Activated T-cell treated with anti-CD3 and anti-CD28 coated beads for 4 hours (primary cell): ENCODE results near the gene GTF2A1L.
"Not testable (repeated sequence)": the region's sequence is repeated elsewhere in the genome, so short reads cannot be mapped to it uniquely, and the experiment has no call there.

Experiments used
- DNase-seq: peaks from one replicate; pipeline ENCODE4 v3.0.0-alpha.2; 2020

Gene GTF2A1L, protein sequence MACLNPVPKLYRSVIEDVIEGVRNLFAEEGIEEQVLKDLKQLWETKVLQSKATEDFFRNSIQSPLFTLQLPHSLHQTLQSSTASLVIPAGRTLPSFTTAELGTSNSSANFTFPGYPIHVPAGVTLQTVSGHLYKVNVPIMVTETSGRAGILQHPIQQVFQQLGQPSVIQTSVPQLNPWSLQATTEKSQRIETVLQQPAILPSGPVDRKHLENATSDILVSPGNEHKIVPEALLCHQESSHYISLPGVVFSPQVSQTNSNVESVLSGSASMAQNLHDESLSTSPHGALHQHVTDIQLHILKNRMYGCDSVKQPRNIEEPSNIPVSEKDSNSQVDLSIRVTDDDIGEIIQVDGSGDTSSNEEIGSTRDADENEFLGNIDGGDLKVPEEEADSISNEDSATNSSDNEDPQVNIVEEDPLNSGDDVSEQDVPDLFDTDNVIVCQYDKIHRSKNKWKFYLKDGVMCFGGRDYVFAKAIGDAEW

DNA sequence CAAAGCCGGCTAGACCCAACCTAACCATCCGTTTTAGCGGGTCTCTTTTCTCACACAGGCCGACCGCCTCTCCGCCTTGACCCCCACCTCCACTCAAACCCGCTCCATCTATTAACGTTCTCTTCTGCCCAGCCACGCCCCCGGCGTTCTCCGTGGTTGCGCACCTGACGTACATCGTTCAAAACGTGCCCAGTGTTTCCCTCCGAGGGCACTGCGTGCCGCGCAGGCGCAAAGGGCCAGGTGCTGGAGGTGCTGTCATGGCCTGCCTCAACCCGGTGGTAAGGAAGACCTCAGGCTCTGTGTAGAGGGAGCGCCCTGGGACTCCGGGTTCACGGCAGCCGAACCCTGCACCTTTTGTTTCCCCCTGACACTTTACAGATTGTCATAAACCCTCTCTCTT is at the start of gene GTF2A1L:
Gene GTF2A1L (plus strand): TSS at position 239 of the 400 bp plus-strand sequence. CDS start 19 bp downstream, at position 258.
- DNase-seq = no peak

DNA sequence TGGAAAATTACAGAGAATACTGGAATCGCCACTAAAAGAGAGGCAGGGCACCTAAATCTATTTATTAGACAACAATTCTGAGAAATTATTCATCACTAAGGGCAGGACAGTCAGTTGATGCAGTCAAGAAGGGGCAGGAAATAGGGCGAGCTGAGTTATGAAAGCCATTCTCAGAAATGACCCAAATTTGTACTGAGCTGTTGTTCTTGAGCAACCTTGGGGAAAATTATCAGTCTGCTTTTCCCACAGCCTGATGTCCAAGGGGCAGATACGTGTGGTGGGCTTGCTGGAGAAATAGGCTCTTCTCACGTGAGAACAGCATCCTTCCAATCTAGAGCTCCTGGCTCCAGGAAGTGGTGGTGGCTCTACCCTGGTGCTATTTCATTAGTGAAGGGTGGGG is 49.1 kb upstream of the GTF2A1L start:
- DNase-seq = no peak

DNA sequence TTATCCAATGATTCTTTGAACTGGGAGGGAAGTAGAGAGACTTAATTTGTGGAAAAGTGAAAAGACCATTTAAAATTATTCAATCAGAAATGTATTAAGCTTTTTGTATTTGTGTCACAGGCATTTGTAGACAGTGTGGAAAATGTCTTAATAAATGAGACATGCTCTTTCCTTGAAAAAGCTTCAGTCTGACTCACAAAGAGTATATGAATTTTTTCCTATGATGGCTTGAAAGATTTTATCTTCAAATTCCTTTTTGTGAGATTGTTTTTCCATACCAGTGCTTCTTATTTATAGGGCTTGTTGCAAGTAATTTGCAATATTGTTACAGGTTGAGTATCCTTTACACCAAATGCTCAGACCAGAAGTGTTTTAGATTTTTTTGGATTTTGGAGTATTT is 48.2 kb upstream of the GTF2A1L start:
- no peak for DNase-seq

DNA sequence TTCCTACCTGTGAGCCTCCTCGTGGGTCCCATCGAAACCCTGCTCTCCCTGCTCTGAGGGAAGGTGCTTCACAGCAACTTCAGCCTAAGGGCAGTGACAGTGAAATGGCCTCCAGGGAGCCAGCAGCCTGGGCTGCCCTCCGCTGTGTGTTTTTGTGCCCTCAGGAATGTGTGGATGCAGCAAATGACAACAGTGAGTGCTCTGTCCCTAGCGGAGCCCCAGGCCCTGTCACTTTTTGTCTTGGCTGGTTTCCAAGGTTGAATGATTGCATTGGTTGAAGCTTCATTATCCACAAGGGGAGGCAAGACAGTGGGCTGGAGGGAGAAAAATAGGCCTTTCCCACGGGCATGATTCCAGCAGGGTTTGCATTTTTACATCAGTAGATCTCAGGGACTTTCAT is 44.8 kb upstream of the GTF2A1L start:
- no peak for DNase-seq

DNA sequence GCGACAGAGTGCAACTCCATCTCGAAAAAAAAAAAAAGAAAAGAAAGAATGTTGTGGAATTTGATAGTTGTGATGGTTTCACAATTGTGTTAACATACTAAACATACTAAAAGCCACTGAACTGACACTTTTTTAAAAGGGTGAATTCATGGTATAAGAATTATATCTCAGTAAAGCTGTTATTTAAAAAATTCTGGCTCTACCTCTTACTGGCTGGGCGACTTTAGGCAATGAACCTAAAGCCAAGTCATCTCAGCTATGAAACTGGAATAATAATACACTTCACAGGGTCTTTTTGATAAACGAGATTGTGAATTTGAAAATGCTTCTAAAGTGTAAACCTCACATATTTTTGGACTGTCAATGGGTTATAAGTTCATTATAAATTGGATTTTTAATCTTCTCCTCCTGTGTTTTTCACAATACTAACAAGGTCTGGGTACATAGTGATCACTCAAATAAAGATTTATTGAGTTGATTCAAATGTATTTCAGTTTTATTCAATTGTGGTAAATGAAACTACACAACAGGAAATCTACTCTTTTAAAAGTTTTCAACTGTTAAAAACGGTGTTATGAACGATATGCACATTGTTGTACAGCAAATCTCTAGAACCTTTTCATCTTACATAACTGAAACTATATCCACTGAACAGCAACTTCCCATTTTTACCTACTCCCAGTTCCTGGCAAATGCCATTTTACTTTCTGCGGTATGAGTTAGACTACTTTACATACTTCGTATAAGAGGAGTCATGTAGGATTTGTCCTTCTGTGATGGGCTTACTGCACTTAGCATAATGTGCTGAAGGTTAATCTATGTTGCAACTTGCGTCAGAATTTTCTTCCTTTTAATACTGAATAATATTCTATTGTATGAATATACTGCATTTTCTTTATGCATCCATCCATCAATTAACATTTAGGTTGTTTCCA is 43.0 kb upstream of the GTF2A1L start:
- no peak for DNase-seq

DNA sequence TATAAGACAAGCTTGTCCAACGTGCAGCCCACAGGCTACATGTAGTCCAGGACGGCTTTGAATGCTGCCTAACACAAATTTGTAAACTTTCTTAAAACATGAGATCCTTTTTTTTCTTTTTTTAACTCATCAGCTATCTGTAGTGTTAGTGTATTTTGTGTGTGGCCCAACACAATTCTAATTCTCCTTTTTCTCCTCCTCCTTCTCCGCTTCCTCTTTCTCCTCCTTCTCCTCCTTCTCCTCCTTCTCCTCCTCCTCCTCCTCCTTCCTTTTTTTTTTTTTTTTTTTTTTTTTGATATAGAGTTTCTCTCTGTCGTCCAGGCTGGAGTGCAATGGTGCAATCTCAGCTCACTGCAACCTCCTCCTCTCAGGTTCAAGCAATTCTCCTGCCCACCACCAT is 39.3 kb upstream of the GTF2A1L start:
- no peak for DNase-seq

DNA sequence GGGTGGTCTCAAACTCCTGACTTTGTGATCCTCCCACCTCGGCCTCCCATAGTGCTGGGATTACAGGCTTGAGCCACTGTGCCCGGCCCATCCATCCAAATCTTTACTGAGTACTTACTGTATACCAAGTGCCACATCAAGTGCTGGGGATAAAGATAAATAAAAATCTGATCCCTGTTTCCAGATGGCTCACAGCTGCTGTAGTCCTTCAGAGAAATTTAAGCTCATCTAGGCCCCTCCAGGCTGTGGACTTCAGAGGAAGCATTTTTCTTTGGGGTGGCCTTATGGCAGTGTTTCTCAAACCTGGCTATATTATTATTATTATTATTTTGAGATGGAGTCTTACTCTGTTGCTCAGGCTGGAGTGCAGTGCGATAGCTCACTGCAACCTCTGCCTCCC is 33.7 kb upstream of the GTF2A1L start:
- no peak for DNase-seq

DNA sequence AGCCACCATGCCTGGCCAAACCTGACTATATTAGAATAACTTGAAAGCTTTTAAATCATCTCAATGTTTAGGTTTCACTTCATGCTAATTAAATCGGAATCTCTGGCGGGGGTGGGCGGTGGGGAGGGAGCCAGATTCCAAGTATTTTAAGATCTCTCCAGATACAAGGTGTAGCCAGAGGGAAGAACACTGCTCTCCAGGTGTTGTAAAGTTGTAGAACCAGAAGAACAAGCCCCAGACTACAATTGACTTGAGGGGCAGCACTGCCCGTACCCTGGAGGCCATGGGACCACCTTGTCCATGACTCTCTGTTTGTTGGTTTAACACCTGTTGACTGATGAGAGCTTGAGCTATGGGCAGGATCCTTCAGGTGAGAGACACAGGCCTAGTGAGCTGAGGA is 33.1 kb upstream of the GTF2A1L start:
- DNase-seq = no peak

DNA sequence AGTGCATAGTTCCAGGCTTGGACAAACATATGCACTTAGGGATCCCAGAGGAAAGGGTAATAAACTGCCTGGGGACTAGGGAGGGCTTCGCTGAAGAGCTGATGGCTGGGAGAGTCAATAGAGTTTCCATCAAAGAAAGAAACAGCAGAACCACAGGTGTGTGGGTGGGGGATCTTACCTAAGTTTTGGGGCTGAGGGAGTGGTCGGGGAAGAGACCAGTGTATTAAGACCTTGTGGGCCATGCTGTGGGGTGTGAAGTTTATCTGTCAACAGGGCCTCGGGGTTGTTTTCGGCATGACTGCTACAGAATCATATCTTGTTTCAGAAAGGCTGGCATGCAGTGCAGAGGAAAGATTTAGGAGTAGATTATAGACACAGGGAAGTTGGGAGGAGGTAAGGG is 31.2 kb upstream of the GTF2A1L start:
- no peak for DNase-seq

DNA sequence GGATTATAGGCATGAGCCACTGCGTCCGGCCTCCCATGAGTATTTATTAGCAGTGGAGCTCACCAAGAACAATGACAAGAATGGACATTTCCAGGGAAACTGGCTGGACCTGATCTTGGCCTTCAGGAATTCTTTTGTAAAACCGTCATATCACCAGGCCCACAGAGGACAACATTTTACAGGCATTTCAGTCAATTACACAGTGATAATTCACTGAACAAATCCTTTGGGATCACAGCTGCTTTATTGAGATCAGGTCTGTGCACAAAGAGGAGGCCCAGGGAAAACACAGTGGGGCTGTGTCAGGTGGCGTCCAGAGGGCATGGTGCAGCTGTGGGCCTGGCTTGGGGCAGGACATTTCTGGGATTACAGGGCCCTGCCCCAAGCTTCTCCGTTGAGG is 30.1 kb upstream of the GTF2A1L start:
- DNase-seq = no peak

DNA sequence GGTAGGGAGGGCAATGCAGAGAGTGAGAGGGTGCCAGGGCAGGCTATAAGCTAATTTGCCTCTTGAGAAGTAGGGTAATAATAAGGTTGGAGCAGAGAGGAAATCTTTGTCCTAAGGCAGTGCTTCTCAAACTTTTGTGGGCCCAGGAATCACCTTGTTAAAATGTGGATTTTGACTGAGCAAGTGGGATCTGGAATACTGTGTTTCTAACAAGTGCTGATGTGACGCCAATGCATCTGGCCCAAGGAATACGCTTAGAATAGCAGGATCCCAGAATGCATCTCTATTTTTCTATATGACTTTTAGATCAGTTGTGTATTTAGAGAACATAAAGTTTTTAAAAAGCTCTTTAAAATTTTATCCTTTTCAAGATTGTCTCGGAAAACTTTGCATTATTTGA is 29.7 kb upstream of the GTF2A1L start:
- DNase-seq = no peak

DNA sequence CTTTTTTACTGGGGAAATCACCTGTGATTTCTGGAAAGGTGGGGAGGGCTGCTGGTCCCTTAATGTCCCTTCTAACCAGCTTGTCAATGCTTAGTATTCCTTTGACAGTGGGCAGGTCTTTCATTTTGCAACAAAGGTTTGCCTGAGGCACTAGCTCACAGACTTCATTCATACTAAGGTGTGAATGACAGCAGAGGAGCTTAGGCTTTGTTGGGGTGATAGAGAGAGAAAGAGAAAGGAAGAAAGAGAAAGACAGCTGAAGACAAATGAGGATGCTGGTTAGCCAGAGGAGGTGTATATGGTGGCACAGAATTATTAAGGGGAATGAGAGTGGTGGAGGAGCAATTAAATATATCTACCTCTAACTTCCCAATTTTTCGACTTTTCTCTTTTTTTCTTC is 28.9 kb upstream of the GTF2A1L start:
- DNase-seq = no peak

DNA sequence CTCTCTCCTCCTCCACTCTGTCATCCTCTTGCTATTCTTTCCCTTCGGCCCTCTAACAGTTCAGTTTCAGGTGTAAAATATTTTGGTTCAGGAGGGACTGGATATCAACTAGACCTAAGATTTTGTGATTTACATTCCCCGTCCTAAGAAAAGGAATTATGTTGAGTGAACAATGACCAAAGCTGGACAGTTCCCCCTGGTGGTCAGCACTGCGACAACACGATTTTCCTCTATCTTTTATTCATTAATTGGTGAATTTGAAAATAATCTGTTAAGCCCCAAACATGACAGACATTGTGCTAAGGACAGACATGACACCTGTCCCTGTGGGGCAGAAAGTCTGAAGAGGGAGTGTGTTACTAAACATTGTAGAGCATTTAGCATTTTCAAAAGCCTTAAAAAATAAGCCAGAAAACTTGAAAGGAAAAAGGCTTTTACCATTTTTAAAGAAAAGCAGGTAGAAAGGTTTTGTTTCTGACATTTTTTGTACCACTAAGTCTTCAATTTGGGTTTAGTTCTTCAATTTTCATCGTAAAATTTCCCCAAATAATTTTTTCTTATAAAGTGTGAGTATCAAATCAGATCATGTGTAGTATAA is 28.4 kb upstream of the GTF2A1L start:
- DNase-seq = no peak

DNA sequence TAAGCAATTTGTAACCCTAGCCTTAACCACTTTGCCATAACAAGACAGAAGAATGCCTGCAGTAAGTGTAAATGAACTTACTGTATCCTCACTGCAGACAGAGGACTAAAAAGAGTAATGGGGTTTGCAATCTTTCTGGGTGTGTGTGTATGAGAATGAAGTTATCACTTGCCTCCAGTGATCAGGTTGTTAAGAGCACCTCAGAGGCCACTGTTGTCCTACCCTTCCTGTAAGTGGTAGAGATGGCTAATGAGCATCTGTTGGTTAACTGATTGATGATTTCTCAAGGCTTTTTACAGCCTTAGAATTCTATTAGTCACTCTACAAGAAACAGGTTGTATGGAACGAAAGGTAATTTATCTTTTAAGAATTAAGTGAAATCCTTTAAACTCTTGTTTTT is 27.6 kb upstream of the GTF2A1L start:
- no peak for DNase-seq

DNA sequence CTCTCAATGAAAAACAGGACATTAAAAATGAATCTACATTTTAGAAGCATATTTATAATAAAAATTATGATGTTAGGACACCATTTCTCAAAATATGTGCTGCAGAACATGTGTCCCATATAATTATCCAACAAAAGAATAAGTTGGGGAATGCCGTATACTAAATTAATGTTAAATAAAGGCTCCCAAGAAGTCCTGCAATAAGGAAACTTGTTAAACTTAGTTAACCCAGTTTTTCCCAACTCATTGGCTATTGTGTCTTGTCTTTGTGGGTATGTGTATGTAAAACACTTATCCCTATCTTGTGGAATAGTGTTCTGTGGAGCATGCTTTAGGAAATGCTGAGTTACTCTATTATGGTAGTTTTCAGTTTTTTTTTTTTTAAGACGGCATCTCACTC is 25.6 kb upstream of the GTF2A1L start:
- DNase-seq = no peak

DNA sequence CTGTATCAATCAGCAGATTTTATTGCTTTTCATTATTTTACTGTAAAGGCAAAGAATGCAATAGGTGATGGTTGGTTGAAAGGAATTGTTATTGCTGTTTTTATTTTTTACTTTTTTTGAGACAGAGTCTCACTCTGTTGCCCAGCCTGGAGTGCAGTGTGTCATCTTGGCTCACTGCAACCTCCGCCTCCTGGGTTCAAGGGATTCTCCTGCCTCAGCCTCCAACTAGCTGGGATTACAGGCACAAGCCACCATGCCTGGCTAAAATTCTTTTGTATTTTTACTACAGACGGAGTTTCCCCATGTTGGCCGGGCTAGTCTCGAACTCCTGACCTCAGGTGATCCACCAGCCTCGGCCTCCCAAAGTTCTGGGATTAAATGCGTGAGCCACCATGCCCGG is 20.9 kb upstream of the GTF2A1L start:
- DNase-seq = not testable (repeated sequence)

DNA sequence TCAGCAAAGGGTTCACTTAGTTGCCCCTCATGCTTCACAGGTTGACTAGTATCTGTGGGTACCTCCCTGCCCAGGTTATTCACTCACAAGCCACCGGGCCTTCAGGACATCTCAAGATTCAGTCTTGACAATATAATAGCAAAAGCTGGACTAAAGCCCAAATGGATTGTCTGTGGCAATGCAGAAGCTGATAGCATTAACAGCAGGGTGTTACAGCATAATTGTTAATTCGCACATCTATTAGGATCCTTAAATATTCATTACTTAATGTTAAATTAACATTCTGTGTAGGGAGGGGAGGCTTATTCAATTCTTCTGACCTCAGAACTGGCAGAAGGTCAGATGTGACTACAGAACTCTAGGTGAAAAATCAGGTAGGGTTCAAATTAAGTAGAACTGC is 20.2 kb upstream of the GTF2A1L start:
- DNase-seq = no peak

DNA sequence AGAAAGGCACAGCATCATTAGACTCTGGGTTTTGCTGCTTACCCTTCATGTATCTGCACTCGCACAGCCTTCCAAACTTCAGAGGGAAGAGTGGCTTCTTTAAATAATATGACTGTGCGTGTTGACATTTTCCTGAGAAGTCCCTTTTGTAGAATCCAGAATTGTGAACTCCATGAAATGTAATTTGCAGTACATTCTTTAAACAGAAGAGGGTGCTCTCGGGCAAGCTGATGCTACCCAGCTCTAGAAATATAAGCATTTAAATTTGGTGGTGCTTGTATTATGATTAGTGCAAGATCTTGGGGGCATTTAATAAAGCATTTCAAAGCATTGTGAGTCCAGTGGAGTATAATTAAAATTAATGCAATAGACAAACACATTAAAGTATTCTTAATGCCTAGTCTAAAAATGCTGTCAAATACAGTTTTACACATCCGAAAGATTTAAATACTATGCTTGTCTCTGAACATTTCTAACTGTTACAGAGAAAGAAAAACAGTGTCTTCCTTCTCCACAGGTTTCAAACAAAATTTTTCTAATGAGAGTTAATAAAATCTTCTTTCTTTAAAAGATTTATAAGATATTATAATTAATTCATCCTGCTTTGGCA is 17.3 kb upstream of the GTF2A1L start:
- DNase-seq = no peak

DNA sequence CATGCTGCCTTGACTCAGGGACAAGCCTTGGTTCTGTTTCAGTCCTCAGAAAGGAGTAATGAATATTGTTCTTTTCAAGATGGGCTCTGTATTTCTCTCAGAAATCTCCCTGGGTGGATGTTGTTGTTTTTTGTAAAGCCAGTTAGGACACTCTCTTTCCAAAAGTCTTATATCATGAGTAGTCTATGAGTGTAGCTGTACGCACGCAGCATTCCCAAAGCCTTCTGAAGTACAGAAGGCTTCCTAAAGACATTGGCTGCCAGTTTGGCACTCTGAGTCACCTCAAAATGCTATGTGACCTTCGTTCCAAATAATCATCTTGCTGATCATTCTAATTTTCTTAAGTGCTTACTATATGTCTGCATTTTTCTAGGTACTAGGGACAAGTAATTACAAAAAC is 16.7 kb upstream of the GTF2A1L start:
- DNase-seq = no peak

DNA sequence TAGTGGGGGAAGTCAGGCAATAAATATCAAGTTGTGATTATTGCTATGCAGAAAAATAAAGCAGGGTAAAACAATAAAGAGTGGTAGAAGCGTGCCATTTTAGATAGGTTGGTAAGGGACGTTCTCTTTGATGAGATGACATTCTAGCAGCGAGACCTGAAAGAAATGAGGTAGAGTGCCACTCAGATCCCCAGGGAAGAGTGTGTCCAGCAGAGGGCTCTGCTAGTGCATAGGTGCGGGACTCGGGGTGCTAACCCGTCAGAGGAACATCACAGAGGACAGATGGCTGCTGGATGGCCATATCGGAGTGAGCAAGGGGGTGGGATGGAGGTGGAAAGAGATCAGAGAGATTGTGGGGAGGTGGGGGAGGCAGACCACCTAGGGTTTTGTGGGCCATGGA is 16.3 kb upstream of the GTF2A1L start:
- no peak for DNase-seq

DNA sequence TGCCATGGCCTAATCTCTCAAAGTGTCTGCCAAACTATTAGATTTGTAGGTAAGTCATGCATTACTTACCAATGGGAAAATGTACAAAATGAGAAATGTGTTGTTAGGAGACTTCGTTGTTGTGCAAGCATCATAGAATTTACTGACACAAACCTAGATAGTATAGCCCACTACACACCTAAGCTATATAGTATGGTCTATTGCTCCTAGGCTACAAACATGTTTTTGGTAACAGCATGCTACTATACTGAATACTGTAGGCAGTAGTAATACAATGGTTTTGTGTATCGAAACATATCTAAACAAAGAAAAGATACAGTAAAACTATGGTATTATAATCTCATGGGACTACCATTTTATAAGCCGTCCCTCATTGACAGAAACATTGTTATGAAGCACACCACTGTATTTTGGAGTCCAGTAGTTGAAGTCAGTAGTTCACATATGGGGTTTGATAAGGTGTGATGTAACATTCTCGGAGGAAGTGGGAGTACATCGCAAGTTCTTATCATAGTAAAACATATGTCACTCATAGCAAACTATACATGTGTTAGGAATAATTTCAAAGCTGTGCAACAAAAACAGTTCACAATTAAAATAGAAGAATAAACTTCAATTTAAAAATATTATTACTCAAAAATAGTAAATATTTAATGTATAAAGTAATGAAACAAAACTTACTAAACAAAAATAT is 12.0 kb upstream of the GTF2A1L start:
- no peak for DNase-seq

DNA sequence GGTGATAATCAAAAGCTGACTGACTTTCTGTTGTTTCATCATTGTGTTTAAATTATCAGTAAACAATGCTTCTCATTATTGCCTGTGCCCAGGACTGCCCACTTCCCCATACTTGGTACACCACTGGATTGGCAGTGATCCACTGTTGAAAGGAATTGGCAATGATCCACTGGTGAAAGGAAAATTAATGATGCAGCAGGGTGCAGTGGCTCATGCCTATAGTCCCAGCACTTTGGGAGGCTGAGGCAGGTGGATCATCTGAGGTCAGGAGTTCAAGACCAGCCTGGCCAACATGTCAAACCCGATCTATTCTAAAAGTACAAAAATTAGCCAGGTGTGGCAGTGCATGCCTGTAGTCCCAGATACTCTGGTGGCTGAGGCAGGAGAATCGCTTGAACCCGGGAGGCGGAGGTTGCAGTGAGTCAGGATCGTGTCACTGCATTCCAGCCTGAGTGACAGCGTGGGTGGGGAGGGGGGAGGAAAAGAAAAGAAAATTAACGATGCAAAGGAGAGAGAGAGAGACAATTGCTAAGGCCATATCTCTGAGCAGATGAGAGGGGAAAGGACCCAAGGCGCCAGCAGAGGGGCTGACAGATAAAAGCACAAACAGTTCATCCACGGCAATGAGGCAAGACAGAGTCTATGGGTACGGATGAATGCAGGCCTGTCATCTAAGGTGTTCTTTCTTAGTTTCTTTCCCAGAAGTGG is 10.2 kb upstream of the GTF2A1L start:
- DNase-seq = no peak
